Psoas muscle (tissue), 8 donors: ENCODE data around the gene ZC3H12C. TPM values are rescaled to one million over a fixed set of nuclear protein-coding genes. Genes with fewer than 3 reads are reported as not detected.

Experiments
- ATAC-seq, 4 donors: fragments of 200-7000 bp; cut with Tn5 transposase; one replicate each; pipeline ENCODE4 v1.9.1; 2020; ENCODE audit warnings: moderate library complexity in 3 of 4, mild to moderate bottlenecking in 2 of 4
- DNase-seq, 2 donors: peaks; one replicate each; pipeline ENCODE4 v3.0.0-alpha.2; 2020
- H3K27ac ChIP-seq: fragments of 200-600 bp; one replicate; pipeline ENCODE4 v1.8.0; 2022
- H3K27me3 ChIP-seq, 3 donors: fragments of 200-600 bp in 1 of 3; one replicate each; pipeline versions ENCODE4 v1.6.1 to v1.8.0; 2013 to 2022; ENCODE audit warnings: low read length in 2 of 3, mild to moderate bottlenecking in 2 of 3, moderate library complexity in 1 of 3; ENCODE audit not compliant: insufficient read depth in 3 of 3
- H3K36me3 ChIP-seq, 2 donors: fragments of 200-600 bp in 1 of 2; one replicate each; pipeline versions ENCODE4 v1.6.1 to v1.8.0; 2013 to 2022; ENCODE audit warnings: low read depth in 1 of 2, mild to moderate bottlenecking in 1 of 2, moderate library complexity in 1 of 2; ENCODE audit not compliant: insufficient read depth in 1 of 2
- H3K4me1 ChIP-seq: fragments of 200-600 bp; one replicate; pipeline ENCODE4 v1.8.0; 2022
- H3K4me3 ChIP-seq: fragments of 200-600 bp; one replicate; pipeline ENCODE4 v1.8.0; 2022; ENCODE audit warnings: mild to moderate bottlenecking
- H3K9me3 ChIP-seq: fragments of 200-600 bp; one replicate; pipeline ENCODE4 v1.8.0; 2022
- CTCF ChIP-seq: fragments of 200-600 bp; IDR thresholded peaks from one replicate; pipeline ENCODE4 v1.8.0; 2022; ENCODE audit warnings: antibody characterized with exemption
- WGBS, 3 donors: extraction: QIAGEN DNeasy Blood & Tissue Kit; methylation state at CpG; one replicate each; pipeline versions ENCODE4 v1.1.6 to v1.1.7; 2013; 5-methylcytosine and 5-hydroxymethylcytosine counted together
- intact Hi-C, 2 donors: fragments of 100-400 bp; cut with DNase I; formaldehyde crosslinking; loops; one replicate each; pipeline versions ENCODE4 v1.11.0 to v1.14.2; 2022
- polyA plus RNA-seq, 3 donors: library from polyadenylated mRNA; stranded (reverse); fragments of 200-250 nt; gene quantifications; one replicate each; pipeline ENCODE4 v1.2.3, GENCODE V29; 2013
- total RNA-seq, 4 donors: library from RNA; stranded (reverse); fragmentation: NEBNext Ultra II Directional in 2 of 4; extraction: Animal tissue kit (Norgen Biotek cat#: 25700) in 2 of 4; gene quantifications; one replicate each; pipeline versions ENCODE4 v1.2.1 to v1.2.4, GENCODE V29; 2021 to 2023
- donor health status: healthy with polysubstance abuse.
- donor health status: DM: no; HTN: no; CAD: no; lungs with moderate emphysema.
- donor health status: Bipolar disorder and iron deficiency.
- donor health status: healthy.
- donor health status: DM: yes; HTN: yes; CAD: no.
- donor health status: DM: no; HTN: no; CAD: no.
- donor health status: DM: no; HTN: no; CAD: no.
- donor health status: DM: yes; HTN: yes; CAD: no.

Gene ZC3H12C
- total and polyA plus RNA-seq, 7 donors: 2.3 to 27.4 (median 17.5) TPM

- intact Hi-C loops: no loop called here
- no peak for TF ChIP-seq CTCF
- Histone ChIP-seq H3K36me3 (peaks cover 0 to 3% of the 10 kb centered on the region in 2 donors), H3K27ac (no peak overlapping the region), H3K9me3 (no peaks in the 10 kb centered on the region), H3K4me1 (peaks cover 18% of the 10 kb centered on the region), H3K27me3 (no peaks in the 10 kb centered on the region), H3K4me3 (no peak overlapping the region)
- DNase-seq (no peak), ATAC-seq (no peak)
- WGBS, 3 donors: 37 to 49% (median 37%) methylated on average over 3 of the region's 3 CpGs
Measured at GRCh38 chr11:110147962-110148709, 54.9 kb downstream of the ZC3H12C start.

GRCh38 chr11:110148775-110149744, 55.9 kb downstream of the ZC3H12C start:
- ATAC-seq (peak in 3 of 4 donors; percentile 47 to 61 (median 48)), DNase-seq (no peak)
- no peaks in the 10 kb centered on the region for H3K9me3 ChIP-seq
- intact Hi-C loops: no loop called here
- peaks cover 18% of the 10 kb centered on the region for H3K4me1 ChIP-seq
- no peak for TF ChIP-seq CTCF
- H3K4me3 ChIP-seq: no peak overlapping the region
- no peak overlapping the region for H3K27ac ChIP-seq
- H3K36me3 ChIP-seq: peaks cover 0 to 12% of the 10 kb centered on the region in 2 donors
- WGBS, 3 donors: 74 to 86% (median 77%) methylated on average over 9 of the region's 9 CpGs
- no peaks in the 10 kb centered on the region for H3K27me3 ChIP-seq

GRCh38 chr11:110152199-110152598, 59.0 kb downstream of the ZC3H12C start:
- Histone ChIP-seq H3K27me3 (no peaks in the 10 kb centered on the region), H3K4me1 (peaks cover 18% of the 10 kb centered on the region), H3K9me3 (no peaks in the 10 kb centered on the region), H3K4me3 (no peak overlapping the region), H3K36me3 (peaks cover 0 to 31% of the 10 kb centered on the region in 2 donors), H3K27ac (no peak overlapping the region)
- WGBS, 3 donors: 29 to 51% (median 35%) methylated on average over 1 of the region's 1 CpG
- no peak for TF ChIP-seq CTCF
- DNase-seq (no peak), ATAC-seq (no peak)
- intact Hi-C loops: no loop called here

GRCh38 chr11:110153474-110153873, 60.3 kb downstream of the ZC3H12C start:
- Histone ChIP-seq H3K9me3 (no peaks in the 10 kb centered on the region), H3K27ac (no peak overlapping the region), H3K4me3 (no peak overlapping the region), H3K27me3 (no peaks in the 10 kb centered on the region), H3K4me1 (peaks cover 11% of the 10 kb centered on the region), H3K36me3 (peaks cover 0 to 37% of the 10 kb centered on the region in 2 donors)
- DNase-seq: no peak
- TF ChIP-seq CTCF: no peak
- intact Hi-C loops: no loop called here
- ATAC-seq: no peak
